Small intestine (tissue), 7 donors: ENCODE results near the gene DACH1. TPM values are rescaled to one million over a fixed set of nuclear protein-coding genes. Genes with fewer than 3 reads are reported as not detected.
"Not testable (repeated sequence)": the region's sequence is repeated elsewhere in the genome, so short reads cannot be mapped to it uniquely, and the experiment has no call there.

Experiments used
- DNase-seq, 2 donors: peaks; one replicate each; pipeline versions ENCODE4 v3.0.0 to v3.0.0-alpha.2; 2013
- FAIRE-seq: peaks from 2 replicates; lab custom pipeline; 2012; peaks lifted over from hg19 to GRCh38; lab: Jason Lieb, UNC
- H3K27ac ChIP-seq, 3 donors: one replicate each; pipeline ENCODE4 v1.5.1; 2013; ENCODE audit warnings: low read length in 2 of 3, mild to moderate bottlenecking in 2 of 3, control low read depth in 1 of 3, inconsistent platforms in 1 of 3, low read depth in 1 of 3, moderate library complexity in 1 of 3
- H3K27me3 ChIP-seq, 3 donors: one replicate each; pipeline ENCODE4 v1.6.1; 2013; ENCODE audit warnings: low read length in 3 of 3, inconsistent platforms in 1 of 3; ENCODE audit not compliant: control insufficient read depth in 3 of 3, insufficient read depth in 3 of 3
- H3K36me3 ChIP-seq, 3 donors: one replicate each; pipeline ENCODE4 v1.6.1; 2013; ENCODE audit warnings: low read length in 3 of 3, inconsistent platforms in 1 of 3, low read depth in 1 of 3, mild to moderate bottlenecking in 1 of 3, moderate library complexity in 1 of 3; ENCODE audit not compliant: control insufficient read depth in 3 of 3, insufficient read depth in 2 of 3
- H3K4me1 ChIP-seq, 3 donors: one replicate each; pipeline ENCODE4 v1.6.1; 2013; ENCODE audit warnings: low read length in 2 of 3, inconsistent platforms in 1 of 3, low read depth in 1 of 3, mild to moderate bottlenecking in 1 of 3, moderate library complexity in 1 of 3; ENCODE audit not compliant: control insufficient read depth in 3 of 3, insufficient read depth in 2 of 3
- H3K4me3 ChIP-seq, 3 donors: one replicate each; pipeline ENCODE4 v1.5.1; 2013; ENCODE audit warnings: low read length in 3 of 3, control low read depth in 1 of 3, inconsistent platforms in 1 of 3, low read depth in 1 of 3, mild to moderate bottlenecking in 1 of 3, moderate library complexity in 1 of 3
- H3K9me3 ChIP-seq, 2 donors: one replicate each; pipeline ENCODE4 v1.6.1; 2013; ENCODE audit warnings: low read depth in 1 of 2, low read length in 1 of 2; ENCODE audit not compliant: control insufficient read depth in 2 of 2, insufficient read depth in 1 of 2
- WGBS, 3 donors: extraction: QIAGEN DNeasy Blood & Tissue Kit; methylation state at CpG; one replicate each; pipeline ENCODE4 v1.1.7; 2013; 5-methylcytosine and 5-hydroxymethylcytosine counted together
- polyA plus RNA-seq, 4 donors: library from polyadenylated mRNA; stranded (reverse) in 3 of 4; unstranded in 1 of 4; fragments of 200-250 nt in 3 of 4; fragments of 120-200 nt in 1 of 4; gene quantifications; one replicate each; pipeline versions ENCODE4 v1.2.1 to v1.2.3, GENCODE V29; 2013
- donor health status: healthy with polysubstance abuse.
- donor health status: control.
- donor health status: control.
- donor health status: Bipolar disorder and iron deficiency.
- donor health status: healthy.

DACH1 gene
- polyA plus RNA-seq, 4 donors: 1.8 to 30.2 (median 4.3) TPM

DNA sequence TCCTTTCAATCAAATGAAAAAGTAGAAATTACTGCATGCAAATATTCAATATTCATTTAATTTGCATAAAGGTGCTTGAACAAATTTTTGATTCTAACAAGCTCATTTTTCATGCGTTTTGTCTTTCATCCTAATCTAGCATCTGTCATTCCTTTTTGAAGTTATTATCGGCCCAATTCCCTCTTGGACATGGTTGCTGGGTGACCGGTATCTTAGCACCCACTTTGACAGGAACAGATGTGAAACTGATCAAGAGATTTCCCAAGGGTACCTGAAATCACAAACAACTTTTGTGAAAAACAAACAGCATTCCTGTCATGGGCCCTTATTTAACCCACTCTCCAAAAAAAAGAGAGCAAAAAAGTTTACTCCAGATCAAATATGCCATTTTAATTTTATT, 13.3 kb downstream of the DACH1 start:
- WGBS, 3 donors: 85 to 92% (median 86%) methylated on average over 3 of the region's 3 CpGs
- H3K27ac ChIP-seq: no peak overlapping the region
- DNase-seq (no peak), FAIRE-seq (no peak)
- H3K27me3 ChIP-seq: no peaks in the 10 kb centered on the region
- no peaks in the 10 kb centered on the region for H3K9me3 ChIP-seq
- no peaks in the 10 kb centered on the region for H3K36me3 ChIP-seq
- H3K4me1 ChIP-seq: no peaks in the 10 kb centered on the region
- no peak overlapping the region for H3K4me3 ChIP-seq

DNA sequence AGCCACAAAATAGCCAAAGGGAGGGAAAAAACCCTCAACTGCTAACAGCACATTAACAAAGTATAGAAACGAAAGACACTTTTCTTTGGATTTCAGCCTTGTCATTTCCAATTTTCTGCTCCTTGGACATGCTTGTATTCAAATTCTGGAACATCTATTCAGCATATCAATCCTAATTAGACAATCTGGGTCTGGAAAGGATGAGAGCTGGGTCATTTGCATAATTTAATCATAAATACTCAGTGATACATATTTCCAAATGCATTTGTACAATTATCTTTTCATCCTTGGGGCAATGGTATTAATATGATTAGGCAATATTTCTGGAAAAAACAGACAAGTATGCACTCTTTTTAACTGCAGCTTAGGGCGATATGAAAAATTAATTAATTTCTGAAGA, 14.3 kb downstream of the DACH1 start:
- Histone ChIP-seq H3K27ac (no peak overlapping the region), H3K9me3 (no peaks in the 10 kb centered on the region), H3K4me1 (no peaks in the 10 kb centered on the region), H3K36me3 (peaks cover 0 to 3% (median 0%) of the 10 kb centered on the region in 3 donors), H3K27me3 (no peaks in the 10 kb centered on the region), H3K4me3 (no peak overlapping the region)
- FAIRE-seq (no peak), DNase-seq (no peak)
- WGBS, 3 donors: 83 to 91% (median 86%) methylated on average over 2 of the region's 2 CpGs

DNA sequence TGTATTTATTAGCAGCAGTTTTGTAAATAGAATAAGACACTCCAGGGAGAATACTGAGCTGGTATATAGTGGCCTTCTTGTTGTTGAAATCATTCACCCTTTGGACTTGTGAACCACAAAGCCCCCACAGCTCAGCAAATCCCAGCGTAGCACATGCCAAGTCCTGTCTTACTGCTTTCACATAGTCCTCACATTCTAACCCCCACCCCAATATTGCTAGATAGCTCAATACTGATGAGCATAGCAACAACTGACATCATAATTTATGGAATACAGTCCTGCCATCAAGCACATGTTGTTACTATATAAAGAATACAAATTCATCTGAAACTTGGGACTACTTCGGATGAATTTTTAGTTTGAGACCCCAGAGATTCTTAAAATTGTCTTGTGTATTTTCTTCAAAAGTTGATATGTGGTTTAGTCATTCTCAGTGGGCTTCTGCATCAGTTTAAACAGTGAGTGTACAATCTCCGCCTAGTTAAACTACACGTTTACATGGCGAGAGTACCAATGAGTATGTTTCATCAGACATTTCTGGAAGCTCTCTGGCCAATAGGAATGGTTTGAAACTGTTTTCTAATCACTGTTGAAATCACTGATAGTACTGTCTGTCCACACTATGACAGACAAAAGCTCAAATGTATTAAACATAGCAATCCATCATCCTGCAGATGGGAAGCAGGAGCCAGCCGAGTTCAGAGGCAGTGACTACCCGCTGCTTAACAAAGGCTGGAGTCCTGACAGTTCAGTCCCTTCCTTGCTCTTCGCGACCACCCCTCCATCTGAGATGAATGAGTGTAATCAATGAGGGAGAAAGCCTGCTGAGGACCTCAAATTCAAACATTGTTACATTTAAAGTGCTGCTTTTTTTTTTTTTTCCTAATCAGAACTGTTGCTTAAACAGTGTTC, 15.2 kb downstream of the DACH1 start:
- 80 to 87% (median 85%) methylated on average over 9 of the region's 9 CpGs for WGBS, 3 donors

DNA sequence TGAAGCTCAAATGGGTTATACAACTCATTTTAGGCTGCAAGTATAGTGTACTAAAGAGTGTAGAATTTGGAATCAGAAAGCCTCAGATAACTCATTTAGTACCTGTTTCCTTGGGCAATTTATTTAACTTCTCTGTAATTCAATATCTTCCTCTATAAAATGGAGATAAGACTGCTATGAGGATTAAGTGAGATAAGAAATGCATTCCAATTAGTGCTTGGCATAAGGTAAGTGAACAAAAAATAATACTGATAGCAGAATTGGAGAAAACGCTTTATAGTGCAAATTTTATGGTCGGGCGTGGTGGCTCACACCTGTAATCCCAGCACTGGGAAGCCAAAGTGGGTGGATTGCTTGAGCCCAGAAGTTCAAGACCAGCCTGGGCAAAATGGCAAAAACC, 25.0 kb downstream of the DACH1 start:
- peaks cover 0 to 2% (median 0%) of the 10 kb centered on the region in 3 donors for H3K4me1 ChIP-seq
- peaks cover 0 to 8% (median 0%) of the 10 kb centered on the region in 3 donors for H3K36me3 ChIP-seq
- H3K9me3 ChIP-seq: peaks cover 0 to 8% of the 10 kb centered on the region in 2 donors
- 13 to 60% (median 43%) methylated on average over 3 of the region's 3 CpGs for WGBS, 3 donors
- FAIRE-seq (no peak), DNase-seq (peak; percentile 21 to 73)
- no peak overlapping the region for H3K4me3 ChIP-seq
- H3K27me3 ChIP-seq: no peaks in the 10 kb centered on the region
- H3K27ac ChIP-seq: no peak overlapping the region

More for the DNA sequence above, 15.2 kb downstream of the DACH1 start:
- no peaks in the 10 kb centered on the region for H3K27me3 ChIP-seq
- no peaks in the 10 kb centered on the region for H3K9me3 ChIP-seq
- FAIRE-seq (no peak), DNase-seq (peak in 1 of 2 donors; percentile 32)
- no peaks in the 10 kb centered on the region for H3K4me1 ChIP-seq
- peaks cover 0 to 3% (median 0%) of the 10 kb centered on the region in 3 donors for H3K36me3 ChIP-seq
- no peak overlapping the region for H3K4me3 ChIP-seq
- no peak overlapping the region for H3K27ac ChIP-seq

DNA sequence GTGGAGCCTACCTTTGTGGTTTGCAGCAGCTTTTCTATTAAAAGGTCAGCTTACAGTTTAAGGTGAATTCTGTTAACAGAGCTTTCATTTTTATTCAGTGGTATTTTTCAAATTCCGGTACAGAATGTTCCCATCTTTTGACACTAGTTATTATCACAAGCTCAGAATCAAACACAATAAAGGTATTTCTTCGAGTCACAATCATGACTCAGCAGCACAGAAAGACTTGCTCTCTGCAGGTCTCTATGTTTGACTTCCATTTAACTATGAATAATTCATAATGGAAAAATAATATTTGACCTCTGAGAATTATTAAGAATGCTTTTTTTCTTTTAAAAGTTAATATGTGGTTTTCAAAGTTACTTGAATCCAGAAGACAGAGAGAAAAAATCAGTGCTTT, 28.2 kb downstream of the DACH1 start:
- Histone ChIP-seq H3K27ac (no peak overlapping the region), H3K4me3 (no peak overlapping the region), H3K36me3 (no peaks in the 10 kb centered on the region), H3K9me3 (peaks cover 0 to 3% of the 10 kb centered on the region in 2 donors), H3K27me3 (no peaks in the 10 kb centered on the region), H3K4me1 (peaks cover 0 to 2% (median 0%) of the 10 kb centered on the region in 3 donors)
- WGBS, 3 donors: 30 to 56% (median 47%) methylated on average over 2 of the region's 2 CpGs
- FAIRE-seq (peak; percentile 15), DNase-seq (peak in 1 of 2 donors; percentile 13)

DNA sequence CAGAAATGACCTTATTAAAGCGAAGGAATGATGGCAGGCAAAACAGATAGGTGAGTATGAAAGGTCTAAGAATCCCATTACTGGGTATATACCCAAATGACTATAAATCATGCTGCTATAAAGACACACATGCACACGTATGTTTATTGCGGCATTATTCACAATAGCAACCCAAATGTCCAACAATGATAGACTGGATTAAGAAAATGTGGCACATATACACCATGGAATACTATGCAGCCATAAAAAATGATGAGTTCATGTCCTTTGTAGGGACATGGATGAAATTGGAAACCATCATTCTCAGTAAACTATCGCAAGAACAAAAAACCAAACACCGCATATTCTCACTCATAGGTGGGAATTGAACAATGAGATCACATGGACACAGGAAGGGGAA, 29.4 kb downstream of the DACH1 start:
- not testable (repeated sequence) for H3K4me1 ChIP-seq, FAIRE-seq
- WGBS, 3 donors: 93 to 98% (median 94%) methylated on average over 3 of the region's 5 CpGs

DNA sequence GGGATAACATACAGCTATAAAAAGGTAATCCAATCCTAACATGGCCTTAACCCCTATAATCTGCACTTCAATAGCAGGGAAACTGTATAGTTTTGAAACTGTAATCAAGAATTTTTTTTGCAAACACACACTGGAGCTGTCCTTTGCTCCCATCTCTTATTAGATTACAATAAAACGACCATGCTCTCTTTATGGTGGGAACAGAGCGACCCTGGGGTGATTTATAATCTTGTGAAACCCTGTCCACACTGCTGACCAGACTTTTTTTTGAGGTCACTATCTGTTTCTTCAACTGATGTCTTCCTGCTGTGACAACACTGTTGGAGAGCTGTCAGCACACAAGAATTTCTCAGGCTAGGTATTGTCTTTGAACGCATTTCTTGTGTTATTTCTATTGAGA, 35.3 kb downstream of the DACH1 start:
- no peaks in the 10 kb centered on the region for H3K27me3 ChIP-seq
- WGBS, 3 donors: 32 to 49% (median 36%) methylated on average over 3 of the region's 3 CpGs
- H3K9me3 ChIP-seq: no peaks in the 10 kb centered on the region
- H3K27ac ChIP-seq: no peak overlapping the region
- DNase-seq: peak in 1 of 2 donors; percentile 16
- no peaks in the 10 kb centered on the region for H3K36me3 ChIP-seq
- peaks cover 0 to 3% (median 3%) of the 10 kb centered on the region in 3 donors for H3K4me1 ChIP-seq
- no peak for FAIRE-seq
- no peak overlapping the region for H3K4me3 ChIP-seq

More for the DNA sequence above, 29.4 kb downstream of the DACH1 start:
- not testable (repeated sequence) for H3K9me3 ChIP-seq, DNase-seq, H3K36me3 ChIP-seq, H3K27ac ChIP-seq, H3K27me3 ChIP-seq, H3K4me3 ChIP-seq

DNA sequence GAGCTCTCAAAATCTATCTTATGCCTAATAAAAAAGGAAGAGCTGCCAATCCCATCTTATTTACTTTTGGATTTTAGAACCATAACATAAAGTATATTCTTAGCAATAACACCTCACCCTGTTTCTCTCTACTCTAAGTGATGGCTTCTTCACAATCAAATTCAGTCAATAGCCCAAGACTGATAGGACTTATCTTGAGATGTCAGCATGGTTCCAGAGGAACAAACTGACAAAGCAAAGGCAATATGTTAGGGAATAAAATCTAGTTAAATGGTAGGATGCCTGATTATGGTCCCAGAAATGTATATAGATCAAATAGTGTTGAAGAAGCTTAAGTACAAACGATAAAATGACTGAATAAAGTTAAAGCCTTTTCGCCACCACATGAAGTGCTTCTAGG, 36.3 kb downstream of the DACH1 start:
- H3K36me3 ChIP-seq: no peaks in the 10 kb centered on the region
- DNase-seq: no peak
- H3K27ac ChIP-seq: no peak overlapping the region
- no peaks in the 10 kb centered on the region for H3K9me3 ChIP-seq
- no peak for FAIRE-seq
- H3K27me3 ChIP-seq: no peaks in the 10 kb centered on the region
- 89 to 95% (median 93%) methylated on average over 2 of the region's 2 CpGs for WGBS, 3 donors
- no peak overlapping the region for H3K4me3 ChIP-seq
- peaks cover 0 to 3% (median 3%) of the 10 kb centered on the region in 3 donors for H3K4me1 ChIP-seq
